Central memory CD4-positive, alpha-beta T cell (primary cell): ENCODE data around the gene PDHB.
"Not testable (repeated sequence)": the region's sequence is repeated elsewhere in the genome, so short reads cannot be mapped to it uniquely, and the experiment has no call there.

Experiments
- DNase-seq: peaks from one replicate; pipeline ENCODE4 v3.0.0; 2022
- total RNA-seq, 3 experiments: gene quantifications; one replicate each; lab custom pipeline; 2026; lab: John Stamatoyannopoulos, UW

The PDHB gene
- 37.2 to 70.4 (median 67.7) reads per million in 3 experiments for total RNA-seq

DNA sequence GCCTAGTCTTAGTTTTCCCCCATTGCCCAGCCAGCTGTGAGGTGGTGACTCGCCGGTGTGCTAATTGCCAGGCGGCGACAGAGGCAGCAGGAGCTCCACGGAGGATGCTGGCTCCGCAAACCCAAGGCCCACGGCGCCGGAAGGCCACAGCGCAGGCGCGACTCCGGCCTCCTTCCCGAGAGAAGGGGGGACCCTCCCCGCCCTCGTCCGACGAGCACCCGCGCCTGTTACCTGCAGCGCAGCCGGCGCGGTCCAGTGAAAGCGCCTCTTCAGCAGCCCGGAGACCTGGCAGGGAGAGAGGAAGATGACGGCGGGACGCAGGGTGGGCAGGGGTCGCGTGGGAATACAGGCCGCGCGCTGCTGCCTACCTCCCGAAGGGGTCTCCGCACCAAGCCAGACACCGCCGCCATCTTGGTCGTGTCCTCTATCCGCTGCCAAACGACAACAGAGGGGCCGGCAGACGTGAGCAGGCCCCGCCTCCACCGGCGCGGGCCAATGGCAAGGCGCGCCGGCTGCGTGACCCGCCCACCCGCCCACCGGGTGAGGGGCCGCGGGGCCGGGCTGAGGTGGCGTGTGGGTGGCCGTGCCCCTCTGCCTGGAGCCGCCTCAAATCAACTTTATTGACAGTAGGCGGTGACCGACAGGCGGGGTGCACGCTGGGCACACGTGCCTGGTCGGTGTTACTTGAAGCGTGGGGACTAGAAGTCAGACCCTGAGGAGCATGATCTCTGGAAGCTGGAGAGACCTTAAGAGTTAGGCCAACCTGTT, at the start of gene PDHB:
Gene PDHB (minus strand): TSS at position 433 of the 768 bp plus-strand sequence. CDS start 23 bp downstream, at position 410.
- DNase-seq: peak; percentile 88

DNA sequence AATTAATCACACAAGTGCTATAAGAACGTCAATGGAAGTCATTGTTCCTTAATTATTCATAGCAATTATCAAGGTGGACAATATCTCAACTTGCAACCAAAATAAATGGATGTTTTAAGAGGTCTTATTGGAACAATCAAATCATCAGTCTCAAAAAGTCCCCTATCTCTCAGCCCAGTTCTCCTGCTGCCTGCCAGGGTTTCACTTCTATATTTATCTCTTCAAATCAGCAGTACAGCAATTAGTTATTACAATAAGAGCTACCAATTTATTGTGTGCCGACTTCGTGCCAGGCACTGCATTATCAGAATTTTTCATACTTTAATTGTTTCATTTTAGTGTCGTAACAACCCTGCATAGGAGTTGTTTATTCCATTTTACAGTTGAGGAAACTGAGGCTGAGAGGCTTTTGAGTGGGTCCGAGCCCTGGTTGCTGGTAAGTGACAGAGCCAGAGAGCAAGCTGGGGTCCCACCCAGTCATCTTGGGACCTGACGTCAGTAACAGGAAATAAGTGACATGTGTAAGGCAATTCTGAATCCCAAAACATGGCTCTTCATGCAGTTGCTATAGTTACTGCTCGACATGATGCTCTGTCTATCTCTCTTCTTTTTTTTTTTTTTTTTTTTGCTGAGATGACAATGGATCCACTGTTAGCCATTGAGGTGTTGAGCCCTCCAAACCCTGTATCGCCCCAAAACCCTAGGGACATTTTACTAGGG, 49.4 kb upstream of the PDHB start:
- DNase-seq: no peak

DNA sequence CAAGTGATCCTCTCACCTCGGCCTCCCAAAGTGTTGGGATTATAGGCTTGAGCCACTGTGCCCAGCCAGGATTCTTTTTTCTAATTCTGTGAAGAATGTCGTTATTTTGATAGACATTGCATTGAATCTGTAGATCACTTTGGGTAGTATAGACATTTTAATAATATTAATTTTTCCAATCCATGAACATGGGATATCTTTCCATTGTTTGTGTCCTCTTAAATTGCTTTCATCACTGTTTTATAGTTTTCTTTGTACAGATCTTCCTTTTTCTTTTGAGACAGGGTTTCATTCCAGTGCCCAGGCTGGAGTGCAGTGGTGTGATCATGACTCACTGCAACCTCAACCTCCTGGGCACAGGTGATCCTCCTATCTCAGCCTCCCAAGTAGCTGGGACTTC, 46.7 kb upstream of the PDHB start:
- DNase-seq: no peak

DNA sequence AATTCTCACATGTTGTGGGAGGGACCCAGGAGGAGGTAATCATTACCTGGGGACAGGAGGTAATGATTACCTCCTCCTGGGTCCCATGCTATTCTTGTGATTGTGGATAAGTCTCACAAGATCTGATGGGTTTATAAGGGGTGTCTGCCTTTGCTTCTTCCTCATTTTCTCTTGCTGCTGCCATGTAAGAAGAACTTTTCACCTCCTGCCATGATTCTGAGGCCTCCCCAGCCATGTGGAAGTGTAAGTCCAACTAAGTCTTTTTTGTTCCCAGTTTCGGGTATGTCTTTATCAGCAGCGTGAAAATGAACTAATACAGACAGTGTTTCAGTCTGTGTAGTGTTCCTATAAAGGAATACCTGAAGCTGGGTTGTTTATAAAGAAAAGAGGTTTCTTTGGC, 45.1 kb upstream of the PDHB start:
- no peak for DNase-seq

DNA sequence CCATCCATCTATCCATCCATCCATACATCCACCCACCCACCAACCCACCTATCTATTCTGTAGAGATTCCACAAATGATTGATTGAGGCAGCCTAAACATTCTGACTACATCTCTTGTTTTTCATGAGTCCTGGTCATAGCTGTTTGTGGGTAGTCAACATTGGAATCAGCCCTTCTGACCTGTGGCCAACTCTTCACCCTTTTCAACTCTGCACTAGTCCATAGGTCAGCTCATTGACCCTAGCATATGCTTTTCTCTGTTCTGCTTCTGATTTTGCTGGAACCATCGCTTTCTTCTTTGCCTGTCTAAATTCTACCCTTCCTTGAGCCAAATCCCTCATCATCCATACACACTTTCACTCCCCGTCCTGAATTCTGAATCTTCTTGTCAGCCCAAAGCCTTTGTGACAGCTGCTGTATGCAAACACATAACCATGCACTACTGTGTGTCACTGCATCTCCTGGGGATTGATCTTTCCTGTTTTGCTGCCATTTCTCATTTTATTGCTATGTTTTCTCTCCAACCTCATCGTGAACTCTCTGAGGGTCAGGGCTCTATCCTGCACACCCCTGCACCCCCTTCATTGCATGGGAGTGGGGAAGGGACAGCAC, 41.4 kb upstream of the PDHB start:
- DNase-seq: no peak

DNA sequence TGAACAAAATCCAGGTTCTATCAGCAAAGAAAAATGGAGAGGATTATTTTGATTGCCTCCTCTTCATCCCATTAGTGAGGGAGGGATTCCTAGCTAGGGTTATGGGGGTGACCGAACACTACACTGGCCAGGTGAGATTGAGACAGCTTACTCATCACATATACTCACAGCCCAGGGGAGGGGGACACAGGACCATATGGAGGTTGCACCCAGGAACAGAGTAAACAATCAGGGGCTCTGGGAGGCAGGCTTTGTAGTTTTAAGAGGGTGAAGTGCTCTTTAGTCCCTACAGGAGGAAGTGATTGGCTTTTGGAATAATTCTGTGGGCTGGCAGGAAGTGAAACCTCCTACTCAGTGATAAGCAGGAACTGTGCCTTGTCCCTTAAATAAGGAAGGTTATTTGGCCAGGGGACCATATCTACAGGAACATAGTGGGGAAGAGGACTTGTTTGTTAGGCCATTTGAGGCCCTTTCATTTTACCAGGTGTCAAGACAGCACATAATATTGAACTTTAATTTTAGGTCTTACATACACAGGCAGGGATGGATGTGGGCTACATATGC, 40.8 kb upstream of the PDHB start:
- DNase-seq: no peak

DNA sequence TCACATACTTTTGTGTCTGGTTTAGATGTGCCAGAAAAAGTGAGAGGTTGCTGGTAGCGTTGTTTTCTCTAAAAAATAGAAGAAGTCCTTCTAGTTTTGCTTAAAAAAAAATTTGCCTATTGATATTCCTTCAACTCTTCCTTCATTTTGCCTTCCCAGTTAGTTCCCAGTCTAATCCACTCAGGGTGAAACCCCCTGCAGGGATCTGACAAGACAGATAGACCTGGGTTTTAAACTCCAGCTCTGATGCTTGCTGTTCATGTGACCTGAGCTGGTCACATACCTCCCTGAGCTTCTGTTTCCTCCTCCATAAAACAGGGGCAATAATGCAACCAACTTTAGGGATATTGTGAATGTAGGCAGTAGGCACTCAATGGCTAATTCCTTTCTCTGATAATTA, 39.6 kb upstream of the PDHB start:
- no peak for DNase-seq

DNA sequence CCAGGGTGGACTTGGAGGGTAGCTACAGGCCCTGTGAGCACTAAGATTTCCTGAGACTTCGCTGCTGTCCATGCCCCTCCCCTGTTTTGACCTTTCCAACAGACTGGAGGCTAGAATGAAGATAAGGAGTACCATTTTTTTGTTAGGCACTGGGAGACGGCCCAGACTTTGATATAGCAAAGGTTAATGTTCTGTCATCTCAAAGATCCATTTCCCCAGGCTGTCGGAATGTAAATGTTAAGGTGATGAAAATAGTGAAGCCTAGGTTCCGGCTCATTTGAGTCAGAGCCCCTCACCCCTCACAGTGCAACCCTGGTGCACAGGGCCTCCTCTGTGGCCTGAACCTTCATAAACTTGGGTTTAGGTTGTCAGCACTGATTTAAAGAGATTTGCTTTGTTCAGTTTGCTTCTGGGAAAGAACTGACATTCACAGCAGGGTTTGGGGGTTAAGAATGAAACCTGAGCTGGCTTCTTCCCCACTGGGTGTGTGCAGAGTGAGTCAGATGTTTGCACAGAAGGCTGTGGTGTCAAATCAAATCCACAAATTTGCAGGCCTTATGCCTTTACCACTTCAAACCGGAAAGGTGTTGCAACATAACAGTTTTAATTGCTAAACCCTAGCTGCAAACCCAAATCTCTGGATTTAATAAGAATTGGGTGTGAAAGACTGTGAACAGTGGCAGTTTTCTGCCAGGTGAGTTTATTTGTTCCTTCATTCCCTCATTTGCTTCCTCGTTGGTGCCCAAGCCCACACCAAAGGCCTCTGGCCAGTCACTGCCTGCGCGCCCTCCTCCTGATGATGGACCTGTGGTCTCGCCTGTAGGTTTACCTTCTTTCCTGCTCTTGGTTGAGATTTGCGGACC, 37.6 kb upstream of the PDHB start:
- peak; percentile 24 for DNase-seq

DNA sequence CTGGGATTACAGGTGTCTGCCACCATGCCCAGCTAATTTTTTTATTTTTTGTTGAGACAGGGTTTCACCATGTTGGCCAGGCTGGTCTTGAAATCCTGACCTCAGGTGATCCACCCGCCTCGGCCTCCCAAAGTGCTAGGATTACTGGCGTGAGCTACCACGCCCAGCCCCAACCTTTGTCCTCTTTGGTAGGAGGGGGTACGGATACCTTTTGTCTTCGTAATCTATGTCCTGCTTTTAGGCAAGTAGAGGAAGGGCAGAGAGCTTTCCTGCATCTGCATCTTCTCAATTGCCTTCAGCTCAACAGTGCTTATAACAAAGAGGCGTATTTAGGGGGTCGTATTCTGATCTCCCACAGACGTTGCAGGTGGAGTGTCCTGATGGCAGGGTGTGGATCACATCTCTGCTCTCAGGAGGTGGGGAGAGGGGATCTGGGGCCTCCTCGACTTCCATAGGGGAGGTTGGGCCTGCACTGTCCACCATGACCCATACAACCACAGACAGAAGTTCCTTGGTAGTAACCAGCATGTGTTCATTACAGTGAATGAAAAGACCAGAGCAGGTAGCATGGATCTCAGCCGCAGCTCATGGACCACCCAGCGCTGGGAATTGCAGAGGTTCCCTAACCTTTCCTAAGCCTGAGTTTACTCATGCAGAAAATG, 36.9 kb upstream of the PDHB start:
- no peak for DNase-seq

DNA sequence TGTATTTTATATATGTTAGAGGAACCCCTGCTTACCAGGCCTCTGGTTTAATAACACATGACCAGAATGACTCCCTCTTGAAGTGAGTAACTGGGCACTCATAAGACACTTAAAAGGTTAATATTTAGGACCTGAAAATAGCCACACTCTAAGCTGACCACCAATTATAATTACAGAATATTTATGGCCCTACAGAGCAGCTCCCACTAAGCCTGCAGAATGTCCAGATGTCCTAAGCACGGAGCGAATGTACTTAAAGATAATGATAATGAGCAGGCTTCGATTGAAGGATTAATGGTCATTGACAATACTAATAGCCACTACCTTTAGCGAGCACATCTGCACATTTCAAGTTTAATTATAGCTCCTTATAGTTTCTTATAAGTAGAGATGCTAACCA, 35.5 kb upstream of the PDHB start:
- DNase-seq: no peak

DNA sequence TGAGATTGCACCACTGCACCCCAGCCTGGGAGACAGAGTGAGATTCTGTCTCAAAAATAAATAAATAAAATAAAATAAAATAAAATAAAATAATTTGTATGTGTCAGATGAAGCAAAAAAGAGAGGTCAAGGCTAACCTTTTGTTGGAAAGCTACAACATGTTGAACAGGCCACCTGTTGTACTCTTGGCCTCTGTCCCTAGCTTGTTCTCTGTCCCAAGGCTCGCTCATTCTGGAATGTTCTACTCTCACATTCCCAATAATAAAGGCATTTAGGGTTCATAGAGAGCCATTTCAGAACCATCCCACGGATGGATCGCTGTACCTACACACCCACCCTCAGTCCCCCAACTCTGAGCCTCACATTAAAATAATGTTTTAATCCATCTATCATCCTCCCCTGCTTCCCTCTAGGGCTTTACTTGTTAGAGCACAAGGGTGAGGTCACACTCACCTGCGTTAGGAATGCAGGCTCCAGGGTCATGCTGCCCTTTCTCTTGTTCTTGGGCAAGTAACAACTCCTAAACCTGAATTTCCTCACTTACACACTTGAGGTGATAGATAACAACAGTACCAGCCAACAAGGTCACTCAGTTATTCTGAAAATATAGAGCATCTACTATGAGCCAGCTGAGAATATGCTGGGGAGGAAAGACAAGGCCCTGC, 33.4 kb upstream of the PDHB start:
- DNase-seq: no peak

DNA sequence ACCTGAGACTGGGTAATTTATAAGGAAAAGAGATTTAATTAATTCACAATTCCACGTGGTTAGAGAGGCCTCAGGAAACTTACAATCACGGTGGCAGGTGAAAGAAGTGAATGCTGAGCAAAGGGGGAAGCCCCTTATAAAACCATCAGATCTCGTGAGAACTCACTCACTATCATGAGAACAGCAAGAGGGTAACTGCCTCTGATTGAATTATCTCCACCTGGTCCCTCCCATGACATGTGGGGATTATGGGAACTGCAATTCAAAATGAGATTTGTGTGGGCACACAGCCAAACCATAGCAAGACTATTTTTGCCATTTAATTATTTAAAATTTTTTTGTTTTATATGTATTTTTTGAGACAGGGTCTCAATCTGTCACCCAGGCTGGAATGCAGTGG, 31.2 kb upstream of the PDHB start:
- no peak for DNase-seq

DNA sequence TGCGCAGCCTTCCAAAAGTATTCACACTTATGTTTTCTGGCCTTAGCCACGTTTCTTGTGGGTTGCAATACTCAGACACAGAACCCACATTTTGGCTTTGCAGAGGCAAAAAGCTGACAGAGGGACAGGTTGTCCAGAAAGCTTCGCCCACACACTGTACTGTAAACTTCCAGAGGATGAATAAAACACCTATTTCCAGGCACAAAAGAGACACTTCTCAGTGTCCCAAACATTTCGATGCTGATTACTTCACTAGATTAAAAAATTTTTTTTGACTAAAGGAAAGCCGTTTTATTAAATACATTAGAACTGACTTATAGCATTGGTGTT, 30.3 kb upstream of the PDHB start:
- DNase-seq: no peak

DNA sequence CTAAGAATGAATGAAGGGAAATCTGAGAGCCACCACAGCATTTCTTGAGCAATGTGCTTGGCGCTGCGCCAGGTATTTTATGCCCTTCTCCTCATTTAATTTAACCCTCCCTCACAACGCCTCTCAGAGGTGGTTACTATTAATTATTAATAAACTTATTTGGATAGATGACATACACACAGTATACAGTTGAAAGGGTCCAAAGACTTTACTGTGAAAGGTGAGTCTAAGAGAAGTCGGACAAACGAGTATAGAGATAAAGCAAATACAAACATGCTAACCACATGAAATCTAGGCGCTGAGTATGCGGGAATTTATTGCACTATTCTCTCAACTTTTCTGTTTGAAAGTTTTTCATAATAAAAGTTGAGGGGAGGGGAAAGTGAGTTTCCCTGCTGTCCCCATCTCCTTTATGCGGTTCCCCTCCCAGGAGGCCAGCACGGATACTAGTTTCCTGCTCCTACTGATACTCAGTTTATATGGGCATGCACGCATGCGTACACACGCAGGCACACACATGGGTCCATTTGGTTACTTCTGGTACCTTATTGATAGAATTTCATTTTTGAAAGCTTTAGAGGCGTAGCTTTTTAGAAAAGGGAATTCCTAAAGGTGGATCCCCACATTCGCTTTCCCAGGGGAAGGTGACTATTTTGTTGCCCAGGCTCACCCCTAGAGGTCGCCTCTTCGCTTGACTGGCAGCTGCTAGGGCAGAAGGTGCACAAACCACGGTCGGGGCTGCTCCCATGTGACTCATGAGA, 29.7 kb upstream of the PDHB start:
- peak; percentile 41 for DNase-seq

DNA sequence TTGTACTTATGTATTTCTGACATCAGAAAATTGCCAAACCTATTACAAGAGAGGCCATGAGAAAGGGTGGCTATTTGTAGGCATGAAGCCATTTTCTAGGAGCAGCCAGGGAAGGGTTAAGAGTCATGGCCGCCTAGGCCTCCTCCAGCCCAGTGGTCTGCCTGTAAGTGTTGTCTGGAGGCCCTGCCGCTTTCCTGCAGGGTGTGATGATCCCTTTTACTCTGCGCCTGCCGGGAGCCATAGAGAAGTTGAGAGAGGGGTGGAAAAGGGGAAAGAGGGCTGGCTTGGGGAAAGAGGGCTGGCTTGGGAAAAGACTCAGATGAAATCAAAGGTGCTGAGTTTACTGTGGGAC, 29.2 kb upstream of the PDHB start:
- no peak for DNase-seq

DNA sequence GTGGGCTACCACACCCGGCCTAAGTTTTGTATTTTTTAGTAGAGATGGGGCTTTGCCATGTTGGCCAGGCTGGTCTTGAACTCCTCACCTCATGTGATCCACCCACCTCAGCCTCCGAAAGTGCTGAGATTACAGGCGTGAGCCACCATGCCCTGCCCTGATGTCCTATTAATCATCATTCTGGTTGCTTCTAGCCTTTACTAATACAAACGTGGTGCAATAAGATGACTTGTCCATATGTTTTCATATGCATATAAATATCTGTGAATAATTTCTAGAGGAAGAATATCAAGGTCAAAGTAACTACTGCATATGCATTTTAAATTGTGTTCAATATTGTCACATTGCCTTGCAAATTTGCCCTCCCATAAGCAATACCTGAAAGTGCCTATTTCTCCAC, 25.5 kb upstream of the PDHB start:
- no peak for DNase-seq

DNA sequence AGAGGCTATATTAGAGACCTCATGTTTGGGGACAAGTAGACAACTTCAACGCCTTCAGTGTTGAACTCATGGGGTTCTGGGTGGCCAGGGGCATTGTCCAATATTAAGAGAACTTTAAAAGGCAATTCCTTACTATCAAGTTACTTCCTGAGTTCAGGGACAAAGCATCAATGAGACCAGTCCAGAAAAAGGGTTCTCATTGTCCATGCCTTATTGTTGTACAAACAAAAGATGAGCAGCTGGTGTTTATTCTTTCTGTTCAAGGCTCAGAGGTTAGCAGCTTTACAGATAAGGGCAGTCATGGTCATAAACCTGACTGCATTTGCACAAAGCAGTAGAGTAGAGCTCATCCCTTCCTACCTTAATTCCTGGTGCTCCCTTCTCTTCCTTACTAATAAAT, 18.5 kb upstream of the PDHB start:
- no peak for DNase-seq

DNA sequence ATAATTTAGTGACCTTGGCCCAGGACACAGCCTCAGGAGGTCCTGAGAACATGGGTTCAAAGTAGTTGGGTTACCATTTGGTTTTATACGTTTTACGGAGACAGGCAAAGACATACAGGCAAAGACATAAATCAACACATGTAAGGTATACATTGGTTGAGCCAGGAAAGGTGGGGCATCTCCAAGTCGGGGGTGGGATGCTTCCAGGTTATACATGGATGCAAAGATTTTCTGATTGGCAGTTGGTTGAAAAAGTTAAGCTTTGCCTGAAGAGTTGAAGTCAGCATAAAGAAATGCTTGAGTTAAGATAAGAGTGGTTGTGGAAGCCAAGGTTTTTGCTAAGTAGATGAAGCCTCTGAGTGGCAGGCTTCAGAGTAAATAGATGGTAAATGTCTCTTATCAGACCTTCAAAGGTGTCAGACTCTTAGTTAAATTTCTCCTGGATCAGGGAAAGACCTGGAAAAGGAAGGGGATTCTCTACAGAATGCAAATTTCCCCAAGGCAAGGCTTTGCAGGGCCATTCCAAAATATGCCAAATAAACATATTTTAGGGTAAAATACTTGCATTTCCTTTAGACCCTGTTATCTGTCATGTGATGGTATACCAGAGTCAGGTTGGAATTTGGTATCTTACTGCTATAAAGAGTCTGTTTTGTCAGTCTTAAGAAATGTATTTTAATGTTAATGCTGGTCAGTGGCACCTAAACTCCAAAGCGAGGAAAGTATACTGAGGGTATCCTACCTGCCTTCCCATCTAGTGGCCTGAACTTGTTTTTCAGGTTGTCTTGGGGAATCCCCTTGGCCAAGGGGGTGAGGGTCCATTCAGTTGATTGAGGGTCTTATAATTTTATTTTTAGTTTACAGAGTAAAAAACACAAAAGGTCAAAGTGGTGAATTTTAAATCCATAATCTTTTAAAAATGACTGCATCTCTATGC, 8.2 kb upstream of the PDHB start:
- DNase-seq: no peak

DNA sequence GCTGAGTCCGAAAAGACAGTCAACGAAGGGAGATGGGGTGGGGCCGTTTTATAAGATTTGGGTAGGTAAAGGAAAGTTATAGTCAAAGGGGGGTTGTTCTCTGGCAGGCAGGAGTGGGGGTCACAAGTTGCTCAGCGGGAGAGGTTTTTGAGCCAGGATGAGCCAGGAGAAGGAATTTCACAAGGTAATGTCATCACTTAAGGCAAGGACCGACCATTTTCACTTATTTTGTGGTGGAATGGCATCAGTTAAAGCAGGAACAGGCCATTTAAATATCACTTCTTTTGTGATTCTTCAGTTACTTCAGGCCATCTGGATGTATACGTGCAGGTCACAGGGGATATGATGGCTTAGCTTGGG, 7.3 kb upstream of the PDHB start:
- DNase-seq: not testable (repeated sequence)

DNA sequence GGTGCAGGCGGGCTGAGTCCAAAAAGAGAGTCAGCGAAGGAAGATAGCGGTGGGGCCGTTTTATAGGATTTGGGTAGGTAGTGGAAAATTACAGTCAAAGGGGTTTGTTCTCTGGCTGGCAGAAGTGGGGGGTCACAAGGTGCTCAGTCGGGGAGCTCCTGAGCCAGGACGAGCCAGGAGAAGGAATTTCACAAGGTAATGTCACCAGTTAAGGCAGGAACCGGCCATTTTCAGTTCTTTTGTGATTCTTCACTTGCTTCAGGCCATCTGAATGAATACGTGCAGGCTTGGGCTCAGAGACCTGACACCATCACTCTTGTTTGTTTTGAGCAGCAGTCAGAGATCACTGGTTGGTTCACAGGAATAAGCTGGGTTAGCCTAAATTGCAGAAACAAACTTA, 3.6 kb upstream of the PDHB start:
- DNase-seq: not testable (repeated sequence)
